A549 (cell line): ENCODE measurements around the gene PPP3CA. TPM values are rescaled to one million over a fixed set of nuclear protein-coding genes. Genes with fewer than 3 reads are reported as not detected.

Experiments used
- ATAC-seq, 2 experiments: fragments of 200-7000 bp in 1 of 2; fragments of >200 bp in 1 of 2; cut with Nextera tagmentation in 1 of 2; cut with Tn5 transposase in 1 of 2; 3 replicates each; pipeline versions ENCODE4 v1.8.0 to v1.9.1; 2018 to 2020; ENCODE audit warnings: mild to moderate bottlenecking in 1 of 2, moderate library complexity in 1 of 2
- CTCF ChIA-PET: fragments of 300-600 bp; sonication (Branson Sonifier 250); formaldehyde crosslinking; extraction: SDS; loops from one replicate; lab custom pipeline; 2021; ENCODE audit warnings: antibody characterized with exemption, inconsistent platforms; lab: Yijun Ruan, JAX
- POLR2A ChIA-PET: fragments of 350-600 bp; formaldehyde crosslinking; extraction: SDS; loops from one replicate; lab custom pipeline; 2021; ENCODE audit warnings: antibody characterized with exemption, inconsistent platforms; lab: Yijun Ruan, JAX
- DNase-seq, 2 experiments: peaks; one replicate each; pipeline versions ENCODE4 v3.0.0 to v3.0.0-alpha.2; 2011 to 2016; ENCODE audit warnings: low read depth in 1 of 2, low spot score in 1 of 2
- FAIRE-seq: peaks from 2 replicates; lab custom pipeline; 2011; peaks lifted over from hg19 to GRCh38; lab: Jason Lieb, UNC
- H3K27ac ChIP-seq, 2 experiments: fragments of >200 bp; sonication (Bioruptor Twin); formaldehyde crosslinking; 3 replicates each; pipeline ENCODE4 v1.5.1; 2016 to 2017
- H3K4me1 ChIP-seq: fragments of >200 bp; sonication (Bioruptor Twin); formaldehyde crosslinking; 3 replicates; pipeline ENCODE4 v1.6.1; 2016
- H3K4me2 ChIP-seq: fragments of >200 bp; sonication (Bioruptor Twin); formaldehyde crosslinking; 3 replicates; pipeline ENCODE4 v1.6.1; 2016
- H3K4me3 ChIP-seq: fragments of >200 bp; sonication (Bioruptor Twin); formaldehyde crosslinking; 3 replicates; pipeline ENCODE4 v1.5.1; 2016
- H3K9me3 ChIP-seq: fragments of >200 bp; sonication (Bioruptor Twin); formaldehyde crosslinking; 3 replicates; pipeline ENCODE4 v1.6.1; 2016
- CEBPB ChIP-seq, 2 experiments: fragments of >200 bp in 1 of 2; sonication (Bioruptor Twin) in 1 of 2; formaldehyde crosslinking in 1 of 2; IDR thresholded peaks; 2 replicates each; pipeline ENCODE4 v1.6.1; 2012 to 2016
- CHD2 ChIP-seq: fragments of 150-350 bp; IDR thresholded peaks from 2 replicates; pipeline ENCODE4 v1.6.1; 2014; ENCODE audit warnings: low read length; ENCODE audit not compliant: partially characterized antibody
- CHD4 ChIP-seq: fragments of 200-600 bp; sonication (generic); IDR thresholded peaks from 2 replicates; pipeline ENCODE4 v1.6.1; 2016; ENCODE audit warnings: antibody characterized with exemption, mild to moderate bottlenecking, borderline replicate concordance
- EHMT2 ChIP-seq: fragments of 200-600 bp; sonication (generic); IDR thresholded peaks from 2 replicates; pipeline ENCODE4 v1.6.1; 2016; ENCODE audit warnings: antibody characterized with exemption, low read depth, mild to moderate bottlenecking, moderate library complexity
- FOSB ChIP-seq: fragments of 250-450 bp; sonication (Bioruptor Pico); IDR thresholded peaks from 2 replicates; pipeline ENCODE4 v1.5.0; 2020; ENCODE audit warnings: mild to moderate bottlenecking, moderate library complexity
- HEYL ChIP-seq: fragments of 250-450 bp; sonication (Bioruptor Pico); IDR thresholded peaks from 2 replicates; pipeline ENCODE4 v1.8.0; 2021; ENCODE audit warnings: mild to moderate bottlenecking, moderate library complexity
- HMGXB4 ChIP-seq: fragments of 250-450 bp; sonication (Bioruptor Pico); IDR thresholded peaks from 2 replicates; pipeline ENCODE4 v1.5.0; 2021; ENCODE audit warnings: mild to moderate bottlenecking, moderate library complexity, borderline replicate concordance
- HOXB13 ChIP-seq: fragments of 250-450 bp; sonication (Bioruptor Pico); IDR thresholded peaks from 2 replicates; pipeline ENCODE4 v1.5.0; 2020; ENCODE audit warnings: low read depth, mild to moderate bottlenecking, moderate library complexity
- KDM1A ChIP-seq: fragments of 200-600 bp; sonication (generic); IDR thresholded peaks from 2 replicates; pipeline ENCODE4 v1.6.1; 2016; ENCODE audit warnings: low read depth, mild to moderate bottlenecking
- KDM5A ChIP-seq: fragments of 200-600 bp; sonication (generic); IDR thresholded peaks from 2 replicates; pipeline ENCODE4 v1.6.1; 2016; ENCODE audit warnings: antibody characterized with exemption, mild to moderate bottlenecking
- NPAS2 ChIP-seq: fragments of 250-450 bp; sonication (Bioruptor Pico); IDR thresholded peaks from 2 replicates; pipeline ENCODE4 v1.8.0; 2022; ENCODE audit warnings: mild to moderate bottlenecking, moderate library complexity, borderline replicate concordance
- NR3C1 ChIP-seq: fragments of >200 bp; sonication (Bioruptor Twin); formaldehyde crosslinking; IDR thresholded peaks from 3 replicates; pipeline ENCODE4 v1.6.1; 2017
- PBX3 ChIP-seq: IDR thresholded peaks from 2 replicates; pipeline ENCODE4 v1.6.1; 2012
- POLR2AphosphoS2 ChIP-seq: conservative IDR thresholded peaks from 2 replicates; pipeline ENCODE4 v1.6.1; 2012; ENCODE audit warnings: low read length, improper control_type of control experiment, inconsistent platforms
- RCOR1 ChIP-seq: fragments of 150-350 bp; IDR thresholded peaks from 2 replicates; pipeline ENCODE4 v1.6.1; 2014; ENCODE audit warnings: antibody characterized with exemption, low read length, low read depth
- RFX5 ChIP-seq: fragments of 450-650 bp; IDR thresholded peaks from 2 replicates; pipeline ENCODE4 v1.7.1; 2014; ENCODE audit warnings: antibody characterized with exemption, mild to moderate bottlenecking, moderate library complexity
- RNF2 ChIP-seq: fragments of 200-600 bp; sonication (generic); IDR thresholded peaks from 2 replicates; pipeline ENCODE4 v1.6.1; 2016; ENCODE audit warnings: low read depth, mild to moderate bottlenecking, antibody characterized with exemption, moderate library complexity, borderline replicate concordance
- SREBF2 ChIP-seq: fragments of 450-650 bp; IDR thresholded peaks from 2 replicates; pipeline ENCODE4 v1.6.1; 2014; ENCODE audit warnings: mild to moderate bottlenecking, moderate library complexity
- TP53 ChIP-seq: fragments of 250-450 bp; sonication (Bioruptor Pico); IDR thresholded peaks from 2 replicates; pipeline ENCODE4 v1.5.0; 2021; ENCODE audit warnings: mild to moderate bottlenecking, moderate library complexity
- WGBS: methylation state at CpG from one replicate; pipeline ENCODE4 v1.1.6; 2017; ENCODE audit errors: missing lambda C conversion rate; 5-methylcytosine and 5-hydroxymethylcytosine counted together
- polyA plus RNA-seq, 4 experiments: library from polyadenylated mRNA; depleted of rRNA in 3 of 4; stranded (reverse); fragments of >200 nt; fragmentation: RNase III in 1 of 4; extraction: RNeasy Plus Mini Kit Qiagen cat#74134 plus additional on column Dnase treatment in 1 of 4; gene quantifications; 2 replicates in 3 of 4; 3 replicates in 1 of 4; pipeline ENCODE4 v1.2.3, GENCODE V29; 2011 to 2017
- TF ChIP-seq, protein P1 (sequence below): IDR thresholded peaks from 2 replicates; pipeline ENCODE4 v1.6.1; 2012; ENCODE audit warnings: low read depth, borderline replicate concordance
- TF ChIP-seq, protein P2 (sequence below): fragments of 450-650 bp; IDR thresholded peaks from 2 replicates; pipeline ENCODE4 v1.6.1; 2014; ENCODE audit warnings: antibody characterized with exemption
- TF ChIP-seq, protein P3 (sequence below): fragments of 250-450 bp; sonication (Bioruptor Pico); IDR thresholded peaks from 2 replicates; pipeline ENCODE4 v1.5.0; 2020; ENCODE audit warnings: low read depth, mild to moderate bottlenecking, moderate library complexity

PPP3CA gene
- polyA plus RNA-seq, 2 of the 4 experiments (the other 2 are of a cell fraction): 21.4 to 42.4 TPM

GRCh38 chr4:101032541-101032940 lies 314.8 kb downstream of the PPP3CA start:
- CTCF ChIA-PET: no interaction called here
- no peak for TF ChIP-seq RCOR1
- TF ChIP-seq HEYL (CRISPR knock-in tag): no peak
- TF ChIP-seq, all 56 proteins: peak for 0
- no peak for FAIRE-seq
- Histone ChIP-seq H3K4me3 (no peak overlapping the region), H3K4me1 (no peaks in the 10 kb centered on the region), H3K9me3 (no peaks in the 10 kb centered on the region), H3K4me2 (no peak overlapping the region), H3K27ac (no peak overlapping the region)
- no peak for ATAC-seq
- POLR2A ChIA-PET: no interaction called here
- DNase-seq: no peak
- WGBS: 85% methylated on average over 3 of the region's 3 CpGs

GRCh38 chr4:101031971-101032370 lies 315.4 kb downstream of the PPP3CA start:
- H3K4me2 ChIP-seq: no peak overlapping the region
- H3K4me1 ChIP-seq: no peaks in the 10 kb centered on the region
- no peak for ATAC-seq
- H3K27ac ChIP-seq: no peak overlapping the region
- WGBS: 80% methylated on average over 5 of the region's 5 CpGs
- H3K4me3 ChIP-seq: no peak overlapping the region
- TF ChIP-seq HMGXB4 (CRISPR knock-in tag): no peak
- no peak for TF ChIP-seq NPAS2
- TF ChIP-seq FOSB (CRISPR knock-in tag): no peak
- no peak for TF ChIP-seq SREBF2
- no peak for TF ChIP-seq EHMT2
- no peak for TF ChIP-seq CEBPB (IDR thresholded peaks at IDR 0.05)
- no peak for TF ChIP-seq CHD4
- TF ChIP-seq HOXB13 (CRISPR knock-in tag): no peak
- TF ChIP-seq PBX3: no peak
- no peak for TF ChIP-seq CHD2
- no peak for TF ChIP-seq RFX5
- TF ChIP-seq RNF2: no peak
- no peak for TF ChIP-seq NR3C1
- TF ChIP-seq POLR2AphosphoS2: no peak
- TF ChIP-seq KDM1A: no peak
- no peak for TF ChIP-seq TP53 (CRISPR knock-in tag)
- TF ChIP-seq, protein P1, sequence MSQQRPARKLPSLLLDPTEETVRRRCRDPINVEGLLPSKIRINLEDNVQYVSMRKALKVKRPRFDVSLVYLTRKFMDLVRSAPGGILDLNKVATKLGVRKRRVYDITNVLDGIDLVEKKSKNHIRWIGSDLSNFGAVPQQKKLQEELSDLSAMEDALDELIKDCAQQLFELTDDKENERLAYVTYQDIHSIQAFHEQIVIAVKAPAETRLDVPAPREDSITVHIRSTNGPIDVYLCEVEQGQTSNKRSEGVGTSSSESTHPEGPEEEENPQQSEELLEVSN: no peak
- TF ChIP-seq, protein P2, sequence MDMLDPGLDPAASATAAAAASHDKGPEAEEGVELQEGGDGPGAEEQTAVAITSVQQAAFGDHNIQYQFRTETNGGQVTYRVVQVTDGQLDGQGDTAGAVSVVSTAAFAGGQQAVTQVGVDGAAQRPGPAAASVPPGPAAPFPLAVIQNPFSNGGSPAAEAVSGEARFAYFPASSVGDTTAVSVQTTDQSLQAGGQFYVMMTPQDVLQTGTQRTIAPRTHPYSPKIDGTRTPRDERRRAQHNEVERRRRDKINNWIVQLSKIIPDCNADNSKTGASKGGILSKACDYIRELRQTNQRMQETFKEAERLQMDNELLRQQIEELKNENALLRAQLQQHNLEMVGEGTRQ: no peak
- TF ChIP-seq KDM5A: no peak
- TF ChIP-seq, protein P3, sequence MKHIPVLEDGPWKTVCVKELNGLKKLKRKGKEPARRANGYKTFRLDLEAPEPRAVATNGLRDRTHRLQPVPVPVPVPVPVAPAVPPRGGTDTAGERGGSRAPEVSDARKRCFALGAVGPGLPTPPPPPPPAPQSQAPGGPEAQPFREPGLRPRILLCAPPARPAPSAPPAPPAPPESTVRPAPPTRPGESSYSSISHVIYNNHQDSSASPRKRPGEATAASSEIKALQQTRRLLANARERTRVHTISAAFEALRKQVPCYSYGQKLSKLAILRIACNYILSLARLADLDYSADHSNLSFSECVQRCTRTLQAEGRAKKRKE: no peak
- FAIRE-seq: no peak
- H3K9me3 ChIP-seq: no peaks in the 10 kb centered on the region
- ChIA-PET CTCF (no interaction called here), POLR2A (no interaction called here)
- DNase-seq: no peak
